GM19240 (cell line): Measurements from ENCODE around the gene ZNF568.

ENCODE experiments used
- DNase-seq: peaks from one replicate; pipeline ENCODE4 v3.0.0; 2011; ENCODE audit warnings: low spot score; ENCODE audit not compliant: insufficient read length

The ZNF568 gene

DNA sequence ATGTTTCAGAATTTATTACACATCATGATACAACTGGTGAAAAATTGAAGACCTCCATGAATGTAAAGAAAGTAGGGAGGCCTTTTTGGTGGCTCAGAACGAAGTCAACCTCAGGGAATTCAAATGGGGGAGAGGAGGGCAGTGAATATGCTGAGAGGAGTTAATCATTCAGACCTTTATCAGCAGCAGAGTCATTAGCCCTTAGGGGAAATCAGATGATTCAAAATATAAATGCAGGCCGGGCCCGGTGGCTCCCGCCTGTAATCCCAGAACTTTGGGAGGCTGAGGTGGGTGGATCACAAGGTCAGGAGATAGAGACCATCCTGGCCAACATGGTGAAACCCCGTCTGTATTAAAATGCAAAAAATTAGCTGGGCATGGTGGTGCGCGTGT, 81.7 kb downstream of the ZNF568 start:
- no peak for DNase-seq

DNA sequence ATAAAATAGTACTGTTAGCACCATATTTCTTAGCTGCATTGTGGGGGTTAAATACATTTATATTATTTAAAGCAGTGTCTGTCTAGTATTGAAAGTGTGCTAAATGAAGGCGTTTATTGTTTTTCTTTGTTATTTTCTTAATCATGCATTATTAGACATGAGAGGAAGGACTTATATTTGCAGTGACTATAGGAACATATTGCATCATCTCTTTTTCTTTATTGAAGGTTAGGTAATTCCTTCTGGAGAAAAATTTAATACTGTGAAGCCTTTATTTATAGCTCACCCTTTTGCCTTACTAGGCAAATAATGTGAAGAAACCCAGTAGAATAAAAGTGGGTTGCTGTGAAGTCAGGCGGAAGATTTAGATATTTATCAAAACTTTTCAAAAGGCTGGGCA, 83.2 kb downstream of the ZNF568 start:
- no peak for DNase-seq

- no peak for DNase-seq
Measured at GRCh38 chr19:37007587-37008220, 91.6 kb downstream of the ZNF568 start.

GRCh38 chr19:37009871-37010270, 93.7 kb downstream of the ZNF568 start:
- DNase-seq: no peak

DNA sequence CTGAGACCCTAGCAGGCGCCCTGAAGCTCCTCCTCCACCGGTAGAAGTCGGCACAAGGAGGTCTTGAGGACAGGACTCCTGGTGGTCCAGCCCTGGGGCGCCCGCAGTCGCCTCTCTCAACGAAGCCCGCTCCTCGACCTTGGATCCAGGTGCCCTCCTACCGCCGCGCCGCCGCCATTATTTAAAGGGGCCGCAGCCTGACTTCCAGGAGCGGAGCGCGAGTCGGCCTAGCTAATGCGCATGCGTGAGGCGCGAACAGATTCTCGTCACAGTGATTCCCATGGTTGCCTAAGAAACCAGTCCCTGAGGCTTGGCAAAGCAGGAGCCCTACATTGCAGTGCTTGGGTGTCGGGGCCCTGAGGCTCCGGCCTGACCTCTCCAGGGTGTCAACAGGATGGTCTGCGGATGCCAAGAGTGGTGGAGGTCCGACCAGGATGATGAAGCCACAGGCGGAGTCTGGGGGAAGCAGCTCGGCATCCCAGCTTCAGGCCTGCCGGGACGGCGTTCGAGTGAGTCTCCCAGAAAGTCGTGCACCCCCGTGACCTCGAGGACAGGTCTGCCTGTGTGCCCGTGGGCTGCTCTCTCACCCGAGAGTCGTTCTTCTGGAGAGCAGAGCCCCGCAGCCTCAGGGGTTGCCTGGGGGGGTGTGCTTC, 96.1 kb downstream of the ZNF568 start:
- no peak for DNase-seq

- no peak for DNase-seq
Measured at GRCh38 chr19:37014456-37014855, 98.3 kb downstream of the ZNF568 start.

- no peak for DNase-seq
Measured at GRCh38 chr19:37045140-37045539, 129.0 kb downstream of the ZNF568 start.
